Measurements from ENCODE around the gene ARHGAP26.

DNA sequence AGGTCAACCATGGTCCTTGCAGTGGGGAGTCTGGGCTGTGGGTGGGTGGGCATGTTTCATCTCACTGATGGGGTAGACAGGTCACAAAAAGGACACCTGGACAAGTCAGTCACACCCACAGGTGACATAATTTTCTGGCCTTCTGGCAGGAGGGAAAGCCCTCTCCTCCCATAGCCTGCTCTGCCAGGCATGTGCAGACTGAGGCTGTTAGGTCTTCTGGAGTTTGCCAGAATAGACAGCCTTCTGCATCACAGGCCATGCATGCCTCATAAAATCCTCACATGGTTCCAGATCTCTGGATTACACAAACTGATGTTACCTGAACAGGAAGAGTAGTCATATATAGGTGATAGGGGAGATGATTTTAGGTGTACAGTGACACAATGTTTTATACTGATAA lies 49.1 kb downstream of the ARHGAP26 start:
- TF ChIP-seq, protein P1, sequence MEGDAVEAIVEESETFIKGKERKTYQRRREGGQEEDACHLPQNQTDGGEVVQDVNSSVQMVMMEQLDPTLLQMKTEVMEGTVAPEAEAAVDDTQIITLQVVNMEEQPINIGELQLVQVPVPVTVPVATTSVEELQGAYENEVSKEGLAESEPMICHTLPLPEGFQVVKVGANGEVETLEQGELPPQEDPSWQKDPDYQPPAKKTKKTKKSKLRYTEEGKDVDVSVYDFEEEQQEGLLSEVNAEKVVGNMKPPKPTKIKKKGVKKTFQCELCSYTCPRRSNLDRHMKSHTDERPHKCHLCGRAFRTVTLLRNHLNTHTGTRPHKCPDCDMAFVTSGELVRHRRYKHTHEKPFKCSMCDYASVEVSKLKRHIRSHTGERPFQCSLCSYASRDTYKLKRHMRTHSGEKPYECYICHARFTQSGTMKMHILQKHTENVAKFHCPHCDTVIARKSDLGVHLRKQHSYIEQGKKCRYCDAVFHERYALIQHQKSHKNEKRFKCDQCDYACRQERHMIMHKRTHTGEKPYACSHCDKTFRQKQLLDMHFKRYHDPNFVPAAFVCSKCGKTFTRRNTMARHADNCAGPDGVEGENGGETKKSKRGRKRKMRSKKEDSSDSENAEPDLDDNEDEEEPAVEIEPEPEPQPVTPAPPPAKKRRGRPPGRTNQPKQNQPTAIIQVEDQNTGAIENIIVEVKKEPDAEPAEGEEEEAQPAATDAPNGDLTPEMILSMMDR (IDR thresholded peaks at IDR 0.05), result no peak
- TF ChIP-seq POLR2A (IDR thresholded peaks at IDR 0.05) (no peak), POLR2AphosphoS5 (IDR thresholded peaks at IDR 0.05) (no peak), EP300 (IDR thresholded peaks at IDR 0.05) (no peak)
